Measurements from ENCODE around the gene NOPCHAP1.

Gene NOPCHAP1

GRCh38 chr12:104971306-104971705 lies 14.8 kb upstream of the NOPCHAP1 start:
- Histone ChIP-seq H3K9me2 (ENCODE audit: low read depth, low read length) (no peaks in the 10 kb centered on the region), H3K4me3 (ENCODE audit: low read depth, low read length, poor library complexity, severe bottlenecking) (no peak overlapping the region), H3K9me3 (ENCODE audit: low read length) (no peaks in the 10 kb centered on the region), H3K36me3 (ENCODE audit: insufficient read depth, low read length) (no peaks in the 10 kb centered on the region), H3K9ac (ENCODE audit: low read length) (no peak overlapping the region), H3K4me2 (ENCODE audit: low read length) (no peak overlapping the region), H3K4me1 (ENCODE audit: insufficient read depth, low read length, severe bottlenecking) (peaks cover 7% of the 10 kb centered on the region), H3F3A (ENCODE audit: insufficient read depth, low read length) (no peaks in the 10 kb centered on the region), H2AFZ (ENCODE audit: low read length) (no peak overlapping the region), H4K20me1 (ENCODE audit: insufficient read depth, low read length) (no peaks in the 10 kb centered on the region), H3K79me2 (ENCODE audit: insufficient read depth, low read length) (no peaks in the 10 kb centered on the region), H3K27ac (ENCODE audit: low read depth, low read length, poor library complexity, severe bottlenecking) (no peak overlapping the region), H3K27me3 (ENCODE audit: insufficient read depth, low read length) (no peaks in the 10 kb centered on the region)
- no peak for TF ChIP-seq EZH2 (IDR thresholded peaks at IDR 0.05; ENCODE audit: borderline replicate concordance, low read length)

DNA sequence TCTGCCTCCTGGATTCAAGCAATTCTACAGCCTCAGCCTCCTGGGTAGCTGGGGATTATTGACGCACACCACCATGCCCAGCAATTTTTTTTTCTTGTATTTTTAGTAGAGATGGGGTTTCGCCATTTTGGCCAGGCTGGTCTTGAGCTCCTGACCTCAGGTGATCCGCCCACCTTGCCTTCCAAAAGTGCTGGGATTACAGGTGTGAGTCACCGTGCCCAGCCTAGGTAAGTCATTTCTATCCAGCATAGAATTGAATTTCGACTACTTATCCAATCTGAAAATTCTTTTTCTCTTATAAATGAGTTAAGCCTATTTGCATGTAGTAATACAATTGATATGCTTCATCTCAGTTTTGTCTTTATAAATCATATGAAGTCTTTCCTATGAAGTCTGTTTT lies 12.9 kb upstream of the NOPCHAP1 start:
- no peaks in the 10 kb centered on the region for H3K36me3 ChIP-seq (ENCODE audit: insufficient read depth, low read length)
- no peak overlapping the region for H3K4me2 ChIP-seq (ENCODE audit: low read length)
- H2AFZ ChIP-seq (ENCODE audit: low read length), result no peak overlapping the region
- TF ChIP-seq EZH2 (IDR thresholded peaks at IDR 0.05; ENCODE audit: borderline replicate concordance, low read length), result no peak
- TF ChIP-seq, protein P1, sequence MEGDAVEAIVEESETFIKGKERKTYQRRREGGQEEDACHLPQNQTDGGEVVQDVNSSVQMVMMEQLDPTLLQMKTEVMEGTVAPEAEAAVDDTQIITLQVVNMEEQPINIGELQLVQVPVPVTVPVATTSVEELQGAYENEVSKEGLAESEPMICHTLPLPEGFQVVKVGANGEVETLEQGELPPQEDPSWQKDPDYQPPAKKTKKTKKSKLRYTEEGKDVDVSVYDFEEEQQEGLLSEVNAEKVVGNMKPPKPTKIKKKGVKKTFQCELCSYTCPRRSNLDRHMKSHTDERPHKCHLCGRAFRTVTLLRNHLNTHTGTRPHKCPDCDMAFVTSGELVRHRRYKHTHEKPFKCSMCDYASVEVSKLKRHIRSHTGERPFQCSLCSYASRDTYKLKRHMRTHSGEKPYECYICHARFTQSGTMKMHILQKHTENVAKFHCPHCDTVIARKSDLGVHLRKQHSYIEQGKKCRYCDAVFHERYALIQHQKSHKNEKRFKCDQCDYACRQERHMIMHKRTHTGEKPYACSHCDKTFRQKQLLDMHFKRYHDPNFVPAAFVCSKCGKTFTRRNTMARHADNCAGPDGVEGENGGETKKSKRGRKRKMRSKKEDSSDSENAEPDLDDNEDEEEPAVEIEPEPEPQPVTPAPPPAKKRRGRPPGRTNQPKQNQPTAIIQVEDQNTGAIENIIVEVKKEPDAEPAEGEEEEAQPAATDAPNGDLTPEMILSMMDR (IDR thresholded peaks at IDR 0.05; ENCODE audit: low read length), result no peak
- H3K9ac ChIP-seq (ENCODE audit: low read length), result no peak overlapping the region
- H3K79me2 ChIP-seq (ENCODE audit: insufficient read depth, low read length), result no peaks in the 10 kb centered on the region
- H3K9me3 ChIP-seq (ENCODE audit: low read length), result no peaks in the 10 kb centered on the region
- peaks cover 7% of the 10 kb centered on the region for H3K4me1 ChIP-seq (ENCODE audit: insufficient read depth, low read length, severe bottlenecking)
- H4K20me1 ChIP-seq (ENCODE audit: insufficient read depth, low read length), result no peaks in the 10 kb centered on the region
- no peak overlapping the region for H3K4me3 ChIP-seq (ENCODE audit: low read depth, low read length, poor library complexity, severe bottlenecking)
- no peaks in the 10 kb centered on the region for H3F3A ChIP-seq (ENCODE audit: insufficient read depth, low read length)
- H3K9me2 ChIP-seq (ENCODE audit: low read depth, low read length), result no peaks in the 10 kb centered on the region
- no peaks in the 10 kb centered on the region for H3K27me3 ChIP-seq (ENCODE audit: insufficient read depth, low read length)
- no peak overlapping the region for H3K27ac ChIP-seq (ENCODE audit: low read depth, low read length, poor library complexity, severe bottlenecking)

GRCh38 chr12:104974626-104975290 lies 11.4 kb upstream of the NOPCHAP1 start:
- no peak overlapping the region for H3K4me3 ChIP-seq (ENCODE audit: low read depth, low read length, poor library complexity, severe bottlenecking)
- H3K27ac ChIP-seq (ENCODE audit: low read depth, low read length, poor library complexity, severe bottlenecking), result no peak overlapping the region
- no peaks in the 10 kb centered on the region for H4K20me1 ChIP-seq (ENCODE audit: insufficient read depth, low read length)
- no peaks in the 10 kb centered on the region for H3K9me3 ChIP-seq (ENCODE audit: low read length)
- H3K9me2 ChIP-seq (ENCODE audit: low read depth, low read length), result no peaks in the 10 kb centered on the region
- H3K27me3 ChIP-seq (ENCODE audit: insufficient read depth, low read length), result no peaks in the 10 kb centered on the region
- no peak overlapping the region for H3K9ac ChIP-seq (ENCODE audit: low read length)
- no peaks in the 10 kb centered on the region for H3K79me2 ChIP-seq (ENCODE audit: insufficient read depth, low read length)
- no peak overlapping the region for H2AFZ ChIP-seq (ENCODE audit: low read length)
- H3K36me3 ChIP-seq (ENCODE audit: insufficient read depth, low read length), result no peaks in the 10 kb centered on the region; the same call in 1 of the 2 replicates
- no peak overlapping the region for H3K4me2 ChIP-seq (ENCODE audit: low read length)
- no peaks in the 10 kb centered on the region for H3F3A ChIP-seq (ENCODE audit: insufficient read depth, low read length)
- H3K4me1 ChIP-seq (ENCODE audit: insufficient read depth, low read length, severe bottlenecking), result peaks cover 7% of the 10 kb centered on the region
- TF ChIP-seq EZH2 (IDR thresholded peaks at IDR 0.05; ENCODE audit: borderline replicate concordance, low read length), result no peak
- TF ChIP-seq, protein P1 (IDR thresholded peaks at IDR 0.05; ENCODE audit: low read length), result no peak
